CD4-positive, alpha-beta T cell treated with Interleukin-1 beta for 1 hour (primary cell): Measurements from ENCODE around the gene RAET1L.
"Not testable (repeated sequence)": the region's sequence is repeated elsewhere in the genome, so short reads cannot be mapped to it uniquely, and the experiment has no call there.

ENCODE experiments used
- DNase-seq, 2 donors: peaks; one replicate each; pipeline ENCODE4 v3.0.0-alpha.2; 2020 to 2022

The RAET1L gene

GRCh38 chr6:150015281-150016001 is 9.9 kb downstream of the RAET1L start:
- peak in 1 of 2 donors; percentile 35 for DNase-seq

- not testable (repeated sequence) for DNase-seq
Measured at GRCh38 chr6:150014623-150015280, 10.6 kb downstream of the RAET1L start.

GRCh38 chr6:150013785-150014622 is 11.3 kb downstream of the RAET1L start:
- not testable (repeated sequence) for DNase-seq

GRCh38 chr6:150012846-150013784 is 12.2 kb downstream of the RAET1L start:
- DNase-seq = not testable (repeated sequence)

- DNase-seq = no peak
Measured at GRCh38 chr6:150008588-150008987, 16.7 kb downstream of the RAET1L start.

- DNase-seq = peak; percentile 42 to 51
Measured at GRCh38 chr6:150006961-150007464, 18.3 kb downstream of the RAET1L start.

GRCh38 chr6:150005761-150006651 is 19.3 kb downstream of the RAET1L start:
- no peak for DNase-seq

- DNase-seq = peak; percentile 91 to 93
Measured at GRCh38 chr6:150004783-150005717, 20.3 kb downstream of the RAET1L start.

- peak; percentile 74 to 81 for DNase-seq
Measured at GRCh38 chr6:150004101-150004782, 21.1 kb downstream of the RAET1L start.

GRCh38 chr6:150003599-150003998 is 21.7 kb downstream of the RAET1L start:
- DNase-seq = not testable (repeated sequence)

- DNase-seq = no peak
Measured at GRCh38 chr6:150002710-150003109, 22.6 kb downstream of the RAET1L start.

- no peak for DNase-seq
Measured at GRCh38 chr6:150001295-150002008, 23.9 kb downstream of the RAET1L start.

- no peak for DNase-seq
Measured at GRCh38 chr6:149999636-150000035, 25.7 kb downstream of the RAET1L start.

- no peak for DNase-seq
Measured at GRCh38 chr6:149995971-149996370, 29.4 kb downstream of the RAET1L start.

GRCh38 chr6:149995235-149995750 is 30.0 kb downstream of the RAET1L start:
- no peak for DNase-seq

- no peak for DNase-seq
Measured at GRCh38 chr6:149991838-149992237, 33.5 kb downstream of the RAET1L start.

GRCh38 chr6:149991472-149991795 is 33.9 kb downstream of the RAET1L start:
- DNase-seq = peak in 1 of 2 donors; percentile 29
